GM18499 (cell line): ENCODE results near the gene CARD14.
"Not testable (repeated sequence)": the region's sequence is repeated elsewhere in the genome, so short reads cannot be mapped to it uniquely, and the experiment has no call there.

Experiments used
- ATAC-seq: cut with Tn5 transposase; IDR thresholded peaks from one replicate; pipeline ENCODE4 v1.9.1; 2021; ENCODE audit warnings: moderate number of reproducible peaks; ENCODE audit not compliant: insufficient read depth, unreplicated experiment

CARD14 gene

DNA sequence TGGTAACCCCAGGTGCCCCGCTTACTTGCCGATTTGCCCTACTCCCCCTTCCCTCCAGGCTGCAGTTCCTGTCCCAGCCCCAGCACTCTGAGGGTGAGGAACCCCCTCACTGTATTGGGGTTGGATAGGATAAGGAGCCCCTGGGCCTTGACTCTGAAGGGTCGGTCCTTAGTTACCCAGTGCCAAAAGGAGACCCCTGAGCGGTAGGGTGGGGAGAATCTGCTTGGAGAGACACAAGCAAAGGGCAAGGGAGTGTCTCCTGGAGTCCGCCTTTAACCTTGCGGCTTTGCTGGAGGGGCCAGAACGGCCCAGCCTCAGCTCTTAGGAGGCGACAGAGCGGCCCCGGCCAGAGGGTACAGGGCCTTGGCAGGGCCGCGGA is 13.0 kb downstream of the CARD14 start:
- ATAC-seq = no peak

DNA sequence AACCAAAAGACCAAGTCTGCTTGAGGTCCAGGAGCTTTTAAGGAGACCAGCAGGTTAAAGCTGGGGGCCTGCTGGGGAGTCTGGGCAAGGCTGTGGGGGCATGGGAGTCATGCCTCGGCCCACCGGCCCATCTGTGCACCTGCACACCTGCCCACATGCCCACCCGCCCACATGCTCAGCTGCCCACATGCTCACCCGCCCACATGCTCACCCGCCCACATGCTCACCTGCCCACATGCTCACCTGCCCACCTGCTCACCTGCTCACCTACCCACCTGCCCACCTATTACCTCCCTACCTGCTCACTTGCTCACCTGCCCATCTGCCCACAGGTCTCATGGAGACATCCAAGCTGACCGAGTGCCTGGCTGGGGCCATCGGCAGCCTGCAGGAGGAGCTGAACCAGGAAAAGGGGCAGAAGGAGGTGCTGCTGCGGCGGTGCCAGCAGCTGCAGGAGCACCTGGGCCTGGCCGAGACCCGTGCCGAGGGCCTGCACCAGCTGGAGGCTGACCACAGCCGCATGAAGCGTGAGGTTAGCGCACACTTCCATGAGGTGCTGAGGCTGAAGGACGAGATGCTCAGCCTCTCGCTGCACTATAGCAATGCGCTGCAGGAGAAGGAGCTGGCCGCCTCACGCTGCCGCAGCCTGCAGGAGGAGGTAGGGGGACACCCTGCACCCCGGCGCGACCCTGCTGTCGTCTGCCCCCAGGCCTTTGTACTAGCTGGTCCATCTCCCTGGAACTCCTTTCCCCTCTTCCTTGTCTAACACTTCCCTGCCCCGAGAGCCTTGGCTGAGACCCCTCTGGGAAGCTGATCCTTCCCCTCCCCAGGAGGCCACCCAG is 14.0 kb downstream of the CARD14 start:
- no peak for ATAC-seq

DNA sequence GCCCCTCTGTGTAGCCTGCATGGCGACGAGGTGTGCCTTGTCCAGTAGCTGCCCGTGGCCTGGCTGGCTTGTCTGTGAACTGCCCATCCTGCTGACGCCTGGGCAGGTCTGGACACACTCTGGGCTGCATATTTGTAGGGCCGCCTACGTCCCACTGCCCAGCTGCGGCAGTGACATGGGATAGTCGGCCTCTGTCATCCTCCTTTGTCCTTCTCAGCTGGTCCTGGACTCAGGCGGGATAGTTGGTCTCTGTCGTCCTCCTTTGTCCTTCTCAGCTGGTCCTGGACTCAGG is 14.5 kb downstream of the CARD14 start:
- no peak for ATAC-seq

DNA sequence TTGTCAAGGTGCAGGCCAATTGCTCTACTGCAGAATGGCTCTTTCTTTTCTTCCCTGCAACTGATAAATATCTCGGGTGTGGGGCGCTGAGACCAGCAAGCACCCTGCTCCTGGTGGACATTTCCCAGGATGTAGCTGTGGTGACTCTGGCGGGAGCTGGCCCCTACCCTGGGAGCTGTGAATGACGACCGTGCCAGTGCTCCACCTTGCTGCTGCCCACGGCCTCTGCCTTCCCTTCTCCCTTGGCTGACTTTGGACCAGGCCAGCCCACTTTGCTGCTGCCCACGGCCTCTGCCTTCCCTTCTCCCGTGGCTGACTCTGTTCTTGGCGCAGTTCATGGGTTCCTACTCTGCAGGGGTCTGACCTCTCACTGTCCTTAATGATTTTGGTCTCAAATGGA is 16.1 kb downstream of the CARD14 start:
- ATAC-seq = no peak

DNA sequence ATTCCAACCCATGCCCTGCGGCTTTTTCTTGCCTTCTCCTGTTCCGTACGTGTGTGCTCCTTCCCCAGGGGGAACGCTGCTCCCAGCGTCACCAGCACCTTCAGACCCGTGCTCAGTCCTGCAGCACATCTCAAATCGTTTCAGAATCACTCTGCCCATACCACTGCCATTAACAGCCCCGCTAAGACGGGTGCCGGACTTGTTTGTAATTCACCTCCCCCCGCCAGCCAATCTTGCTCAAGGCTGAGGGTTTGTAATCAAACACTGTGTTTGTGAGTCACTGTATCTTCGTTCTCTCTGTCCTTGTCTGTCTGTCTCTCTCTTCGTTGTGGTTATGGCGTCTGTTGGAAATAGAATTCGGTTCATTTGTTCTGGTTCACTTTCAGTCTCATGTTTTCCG is 17.3 kb downstream of the CARD14 start:
- ATAC-seq = no peak

DNA sequence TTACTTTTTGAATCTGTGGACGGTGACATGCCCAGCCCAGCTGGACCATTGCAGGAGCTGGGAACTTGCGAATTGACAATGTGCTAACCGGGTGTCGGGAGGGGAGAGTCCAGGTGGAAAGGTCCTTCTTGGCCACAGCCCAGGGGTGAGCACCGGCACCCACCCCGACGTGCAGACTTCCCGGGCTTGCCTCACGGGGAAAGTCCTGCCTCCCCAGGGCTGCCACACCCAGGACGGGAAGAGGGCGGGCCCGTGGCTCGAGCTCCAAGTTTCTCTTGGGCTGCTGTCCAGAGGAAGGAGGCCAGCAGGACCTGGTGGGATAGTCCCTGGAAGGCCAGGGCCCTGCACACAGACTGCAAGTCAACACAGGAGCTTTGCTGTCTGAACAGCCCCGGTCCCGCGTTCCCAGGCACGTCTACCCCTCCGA is 17.7 kb downstream of the CARD14 start:
- no peak for ATAC-seq

DNA sequence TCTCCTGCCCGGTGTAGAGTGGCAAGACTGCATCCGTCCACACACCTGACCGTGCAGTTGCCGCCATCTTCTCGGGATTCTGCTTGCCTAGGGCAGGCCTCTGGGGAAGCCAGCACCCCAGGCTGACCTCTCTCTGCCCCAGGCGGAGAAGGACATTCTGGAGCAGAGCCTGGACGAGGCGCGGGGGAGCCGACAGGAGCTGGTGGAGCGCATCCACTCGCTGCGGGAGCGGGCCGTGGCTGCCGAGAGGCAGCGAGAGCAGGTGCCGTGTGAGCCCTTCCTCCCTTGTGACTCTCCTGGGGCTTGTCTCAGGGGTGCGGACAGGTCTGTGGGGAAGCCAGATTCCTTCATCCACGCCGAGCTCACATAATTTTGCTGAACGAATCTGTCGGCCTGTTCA is 19.8 kb downstream of the CARD14 start:
- ATAC-seq = no peak

DNA sequence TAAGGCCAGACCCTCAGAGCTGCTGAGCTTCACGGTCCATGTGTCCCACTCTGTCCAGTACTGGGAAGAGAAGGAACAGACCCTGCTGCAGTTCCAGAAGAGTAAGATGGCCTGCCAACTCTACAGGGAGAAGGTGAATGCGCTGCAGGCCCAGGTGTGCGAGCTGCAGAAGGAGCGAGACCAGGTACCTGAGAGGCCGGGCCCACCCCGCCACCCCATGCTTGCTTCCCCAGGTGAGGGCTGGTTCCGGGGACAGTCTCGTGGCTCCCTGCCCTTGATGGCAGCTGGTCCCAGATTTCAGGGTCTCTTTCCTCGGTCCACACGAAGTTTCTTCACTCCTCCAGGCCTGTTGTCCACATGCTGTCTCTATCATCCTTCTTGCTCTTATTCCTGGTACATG is 20.9 kb downstream of the CARD14 start:
- ATAC-seq = no peak

DNA sequence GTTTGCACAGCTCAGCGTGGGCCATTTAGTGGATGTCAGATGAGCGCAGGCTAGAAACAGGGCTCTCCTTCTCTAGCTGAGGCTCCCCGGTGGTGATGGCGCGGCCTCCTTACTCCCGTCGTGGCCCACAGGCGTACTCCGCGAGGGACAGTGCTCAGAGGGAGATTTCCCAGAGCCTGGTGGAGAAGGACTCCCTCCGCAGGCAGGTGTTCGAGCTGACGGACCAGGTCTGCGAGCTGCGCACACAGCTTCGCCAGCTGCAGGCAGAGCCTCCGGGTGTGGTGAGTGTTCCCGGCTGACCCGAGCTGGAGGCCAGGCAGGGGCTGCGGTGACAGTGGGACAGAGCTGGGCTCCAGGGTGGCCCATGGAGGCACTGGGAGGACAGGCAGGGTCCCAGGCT is 21.4 kb downstream of the CARD14 start:
- ATAC-seq = no peak

DNA sequence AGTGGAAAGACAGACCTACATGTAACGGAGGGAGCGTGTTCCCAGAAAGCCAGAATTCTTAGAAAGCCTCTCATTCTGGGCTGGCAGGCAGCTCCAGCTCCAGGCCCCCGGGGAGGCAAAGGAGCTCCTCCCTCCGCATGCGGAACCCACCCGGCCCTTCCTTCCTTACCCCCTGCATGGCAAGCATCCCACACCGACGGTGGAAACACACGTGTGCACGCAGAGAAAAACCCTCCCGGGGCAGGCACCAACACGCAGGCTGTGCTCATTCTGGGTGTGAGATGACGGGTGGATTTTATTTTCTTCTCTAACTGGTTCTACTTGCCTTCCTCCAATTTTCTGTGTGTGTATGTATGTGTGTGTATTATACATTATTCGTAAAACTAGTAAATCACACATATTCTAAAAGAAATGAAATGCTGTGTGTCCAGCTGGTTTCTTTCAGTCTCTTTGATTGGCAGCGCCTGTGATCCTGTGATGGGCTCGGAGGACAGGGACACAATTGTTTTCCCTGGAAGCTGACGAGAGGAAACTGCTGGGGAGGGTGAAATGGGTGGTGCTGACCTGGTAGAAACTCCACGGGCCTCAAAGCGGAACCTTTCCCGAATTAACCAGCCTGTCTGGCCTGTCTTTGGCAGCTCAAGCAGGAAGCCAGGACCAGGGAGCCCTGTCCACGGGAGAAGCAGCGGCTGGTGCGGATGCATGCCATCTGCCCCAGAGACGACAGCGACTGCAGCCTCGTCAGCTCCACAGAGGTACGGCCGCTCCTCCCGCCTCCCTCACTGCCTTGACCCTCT is 22.2 kb downstream of the CARD14 start:
- no peak for ATAC-seq

DNA sequence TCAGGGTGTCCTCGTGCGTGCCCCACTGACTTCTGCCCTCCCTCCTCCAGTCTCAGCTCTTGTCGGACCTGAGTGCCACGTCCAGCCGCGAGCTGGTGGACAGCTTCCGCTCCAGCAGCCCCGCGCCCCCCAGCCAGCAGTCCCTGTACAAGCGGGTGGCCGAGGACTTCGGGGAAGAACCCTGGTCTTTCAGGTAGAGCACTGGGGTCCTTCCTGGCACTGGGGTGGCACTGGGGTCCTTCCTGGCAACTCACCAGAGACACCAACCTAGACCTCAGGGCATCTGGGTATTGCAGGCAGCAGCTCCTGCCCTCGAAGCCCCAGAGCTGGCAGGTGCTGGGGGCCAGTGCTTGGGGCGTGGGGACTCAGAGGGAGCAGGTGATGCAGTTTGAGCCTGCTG is 25.3 kb downstream of the CARD14 start:
- no peak for ATAC-seq

DNA sequence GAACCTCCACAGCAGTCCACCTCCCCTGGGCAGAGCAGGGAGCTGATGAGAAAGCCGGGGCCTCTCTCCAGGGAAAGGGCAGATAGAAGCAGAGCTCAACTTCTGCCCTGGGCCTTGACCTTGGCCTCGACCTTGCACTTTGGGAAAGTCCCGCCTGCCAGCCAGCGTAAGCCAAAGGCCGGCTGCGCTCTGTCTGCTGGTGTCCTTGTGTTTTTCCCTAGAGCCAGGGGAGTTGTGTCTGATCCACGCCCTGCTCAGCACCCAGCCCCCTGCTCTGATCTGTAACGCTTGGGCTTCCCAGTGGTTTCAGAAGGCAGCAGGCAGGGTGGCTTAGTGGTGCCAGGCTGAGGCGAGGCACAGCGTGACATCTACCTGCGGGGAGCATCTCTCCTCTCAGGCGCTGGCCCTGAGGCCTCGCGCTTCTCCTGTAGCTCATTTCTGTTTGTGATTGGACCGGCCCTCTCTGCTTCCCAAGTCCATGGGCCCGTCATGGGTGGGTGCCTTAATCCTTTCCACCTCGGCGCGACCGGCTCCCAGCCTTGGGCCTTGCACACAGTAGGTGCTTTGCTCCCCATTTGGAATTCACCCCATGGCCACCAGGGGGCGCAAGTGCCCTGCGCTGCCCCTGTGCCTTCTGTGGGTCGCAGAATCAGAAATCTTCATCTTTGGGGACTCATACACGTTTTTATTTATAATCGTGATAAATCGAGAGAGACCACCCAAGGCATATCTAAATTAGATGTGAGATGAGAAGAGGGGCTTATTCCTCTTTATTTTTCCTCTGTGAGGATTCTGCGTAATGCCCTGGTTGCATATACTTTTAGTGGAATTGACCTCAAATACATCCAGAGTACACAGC is 26.1 kb downstream of the CARD14 start:
- ATAC-seq = no peak

DNA sequence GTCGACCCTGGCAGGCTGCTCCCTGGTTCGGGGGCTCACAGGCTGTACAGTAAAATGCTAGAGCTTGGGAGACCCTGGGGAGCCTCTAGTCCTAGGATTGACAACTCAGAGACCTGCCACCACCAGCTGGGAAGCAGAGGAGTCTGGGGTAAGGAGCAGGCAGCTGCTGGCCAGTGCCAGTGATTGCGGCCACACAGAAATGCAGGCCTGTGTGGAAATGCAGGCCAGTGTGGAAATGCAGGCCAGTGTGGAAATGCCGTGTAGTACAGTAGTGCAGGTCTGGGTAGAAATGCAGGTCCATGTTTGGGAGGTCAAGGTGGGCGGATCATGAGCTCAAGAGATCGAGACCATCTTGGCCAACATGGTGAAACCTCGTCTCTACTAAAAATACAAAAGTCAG is 26.8 kb downstream of the CARD14 start:
- no peak for ATAC-seq

DNA sequence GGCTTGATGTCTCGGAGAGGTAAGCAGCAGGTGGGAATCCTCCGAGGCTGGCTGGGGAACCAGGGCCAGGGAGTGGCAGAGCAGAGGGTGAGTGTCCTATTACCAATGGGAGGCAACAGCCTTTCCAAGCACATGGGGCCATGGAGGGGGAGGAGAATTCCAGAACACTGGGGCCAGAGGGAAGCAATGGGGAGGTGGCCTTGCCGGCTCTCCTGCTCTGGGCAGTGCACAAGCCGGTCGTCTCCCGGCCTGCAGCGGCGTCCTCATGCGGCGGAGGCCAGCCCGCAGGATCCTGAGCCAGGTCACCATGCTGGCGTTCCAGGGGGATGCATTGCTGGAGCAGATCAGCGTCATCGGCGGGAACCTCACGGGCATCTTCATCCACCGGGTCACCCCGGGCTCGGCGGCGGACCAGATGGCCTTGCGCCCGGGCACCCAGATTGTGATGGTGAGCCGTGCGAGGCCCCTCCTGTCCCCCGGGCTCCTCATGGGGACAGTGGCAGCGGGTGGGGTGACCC is 28.4 kb downstream of the CARD14 start:
- no peak for ATAC-seq

DNA sequence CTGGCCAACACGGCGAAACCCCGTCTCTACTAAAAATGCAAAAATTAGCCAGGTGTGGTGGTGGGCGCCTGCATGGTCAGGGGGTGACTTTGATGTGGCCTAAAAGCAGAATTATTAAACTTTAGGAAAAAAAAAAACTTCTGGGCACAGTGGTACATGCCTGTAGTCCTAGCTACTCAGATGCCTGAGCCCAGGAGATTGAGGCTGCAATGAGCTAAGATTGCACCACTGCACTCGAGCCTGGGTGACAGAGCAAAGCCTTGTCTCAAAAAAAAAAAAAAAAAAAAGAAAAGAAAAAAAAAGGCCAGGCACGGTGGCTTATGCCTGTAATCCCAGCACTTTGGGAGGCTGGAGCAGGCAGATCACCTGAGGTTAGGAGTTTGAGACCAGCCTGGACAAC is 29.5 kb downstream of the CARD14 start:
- not testable (repeated sequence) for ATAC-seq

DNA sequence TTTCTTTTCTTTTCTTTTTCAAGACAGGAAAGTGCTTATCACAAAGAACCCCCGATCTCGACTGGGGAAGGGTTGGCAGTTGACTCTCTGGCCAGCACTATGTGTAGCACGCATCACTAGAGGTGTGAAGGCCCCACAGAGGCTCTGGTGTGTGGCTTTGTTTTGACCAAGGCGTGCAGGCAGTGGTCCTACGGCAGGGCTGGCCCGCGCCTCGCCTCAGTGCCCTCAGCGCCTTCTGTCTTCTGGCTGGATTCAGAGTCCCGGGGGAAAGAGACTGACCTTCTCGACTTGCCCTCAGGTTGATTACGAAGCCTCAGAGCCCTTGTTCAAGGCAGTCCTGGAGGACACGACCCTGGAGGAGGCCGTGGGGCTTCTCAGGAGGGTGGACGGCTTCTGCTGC is 31.6 kb downstream of the CARD14 start:
- no peak for ATAC-seq

DNA sequence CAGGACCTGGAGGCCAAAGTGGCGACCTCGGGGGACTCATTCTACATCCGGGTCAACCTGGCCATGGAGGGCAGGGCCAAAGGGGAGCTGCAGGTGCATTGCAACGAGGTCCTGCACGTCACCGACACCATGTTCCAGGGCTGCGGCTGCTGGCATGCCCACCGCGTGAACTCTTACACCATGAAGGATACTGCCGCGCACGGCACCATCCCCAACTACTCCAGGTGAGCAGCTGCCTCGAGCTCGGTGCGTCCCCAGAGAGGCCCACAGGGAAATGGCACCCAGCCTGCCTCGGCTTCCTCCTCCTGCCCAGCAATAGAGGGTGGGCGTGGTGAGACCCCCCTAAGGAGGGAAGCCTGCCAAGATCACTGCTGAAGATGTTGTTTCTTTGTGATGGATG is 32.4 kb downstream of the CARD14 start:
- no peak for ATAC-seq

DNA sequence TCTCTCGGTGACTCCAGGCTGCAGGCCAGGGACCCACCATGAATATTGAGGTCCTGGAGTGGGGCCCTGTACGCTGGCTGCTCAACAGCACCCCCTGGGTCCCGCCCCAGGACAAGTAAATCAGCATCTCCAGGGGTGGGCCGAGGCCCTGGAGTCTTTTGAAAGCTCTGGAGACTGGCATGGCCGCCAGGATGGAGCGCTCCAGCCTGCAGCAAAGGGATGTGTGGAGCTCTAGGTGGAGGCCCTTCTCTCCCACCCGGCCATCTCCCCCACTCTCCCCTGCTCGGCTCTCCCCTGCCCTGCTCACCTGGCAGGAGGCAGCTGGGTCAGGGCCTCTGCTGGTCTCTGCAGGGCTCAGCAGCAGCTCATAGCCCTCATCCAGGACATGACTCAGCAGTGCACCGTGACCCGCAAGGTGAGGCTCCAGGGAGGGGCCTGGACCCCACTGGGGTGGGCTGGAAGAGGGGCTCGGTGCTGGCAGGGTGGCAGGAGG is 33.7 kb downstream of the CARD14 start:
- no peak for ATAC-seq

DNA sequence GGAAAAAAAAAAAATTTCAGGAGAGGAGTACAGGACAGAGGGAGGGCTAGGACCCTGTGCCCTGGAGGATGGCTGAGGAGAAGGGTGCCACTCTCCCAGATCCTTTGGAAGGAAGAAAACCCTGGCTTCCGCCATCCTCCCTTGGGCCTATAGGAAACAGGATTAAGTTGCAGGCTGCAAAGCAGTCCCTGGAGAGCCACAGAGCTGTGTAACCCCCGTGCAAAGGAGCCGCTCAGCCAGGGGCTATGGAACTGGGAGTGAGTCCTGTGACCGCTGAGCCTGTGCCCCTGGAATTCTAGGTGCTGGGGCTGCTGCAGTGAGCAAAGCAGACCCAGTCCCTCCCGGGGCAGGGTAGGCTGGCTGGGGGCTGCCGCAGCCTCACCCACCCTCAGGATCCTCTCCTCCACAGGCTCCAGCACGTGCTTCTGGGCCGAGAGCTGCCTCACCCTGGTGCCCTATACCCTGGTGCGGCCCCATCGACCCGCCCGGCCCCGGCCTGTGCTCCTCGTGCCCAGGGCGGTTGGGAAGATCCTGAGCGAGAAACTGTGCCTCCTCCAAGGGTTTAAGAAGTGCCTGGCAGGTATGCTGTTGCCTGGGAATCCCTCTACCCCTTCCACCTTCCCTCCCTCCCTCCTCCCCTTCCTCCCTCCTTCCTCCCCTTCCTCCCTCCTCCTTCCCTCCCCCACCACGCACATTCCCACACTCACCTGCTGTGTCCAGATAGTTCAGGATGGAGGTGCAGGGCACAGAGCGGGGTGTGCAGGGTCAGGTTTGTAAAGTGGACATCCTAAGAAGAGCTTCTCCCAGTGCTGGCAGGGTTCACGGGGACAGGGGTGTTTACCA is 35.0 kb downstream of the CARD14 start:
- ATAC-seq = no peak

DNA sequence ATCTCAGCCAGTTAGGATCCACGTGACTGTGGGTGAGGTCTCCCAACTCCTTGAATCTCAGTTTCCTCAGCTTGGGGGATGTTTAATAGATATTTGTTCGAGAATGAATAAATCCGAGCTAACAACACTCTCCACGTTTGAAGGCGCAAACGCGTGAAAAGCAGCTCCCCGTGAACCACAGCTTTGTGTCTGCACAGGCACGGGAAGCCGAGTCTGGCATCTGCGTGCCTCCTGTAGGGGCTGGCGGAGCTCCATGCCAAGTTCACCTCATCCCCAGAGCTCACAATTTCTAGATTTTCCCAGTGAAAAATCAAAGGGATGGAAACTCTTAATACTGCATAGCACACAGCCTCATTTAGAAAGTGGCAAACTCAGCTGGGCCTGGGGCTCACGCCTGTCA is 36.0 kb downstream of the CARD14 start:
- no peak for ATAC-seq
